GM19099 (cell line): ENCODE measurements around the gene DHRS7.
A peak's percentile ranks its signal among the peaks of the same experiment; 100 is the strongest.

Experiments used
- POLR2A ChIP-seq: IDR thresholded peaks from 3 replicates; pipeline ENCODE4 v1.6.1; 2011; ENCODE audit warnings: low read depth; ENCODE audit not compliant: insufficient read length; ENCODE audit errors: extremely low read depth

Gene DHRS7, protein sequence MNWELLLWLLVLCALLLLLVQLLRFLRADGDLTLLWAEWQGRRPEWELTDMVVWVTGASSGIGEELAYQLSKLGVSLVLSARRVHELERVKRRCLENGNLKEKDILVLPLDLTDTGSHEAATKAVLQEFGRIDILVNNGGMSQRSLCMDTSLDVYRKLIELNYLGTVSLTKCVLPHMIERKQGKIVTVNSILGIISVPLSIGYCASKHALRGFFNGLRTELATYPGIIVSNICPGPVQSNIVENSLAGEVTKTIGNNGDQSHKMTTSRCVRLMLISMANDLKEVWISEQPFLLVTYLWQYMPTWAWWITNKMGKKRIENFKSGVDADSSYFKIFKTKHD

DNA sequence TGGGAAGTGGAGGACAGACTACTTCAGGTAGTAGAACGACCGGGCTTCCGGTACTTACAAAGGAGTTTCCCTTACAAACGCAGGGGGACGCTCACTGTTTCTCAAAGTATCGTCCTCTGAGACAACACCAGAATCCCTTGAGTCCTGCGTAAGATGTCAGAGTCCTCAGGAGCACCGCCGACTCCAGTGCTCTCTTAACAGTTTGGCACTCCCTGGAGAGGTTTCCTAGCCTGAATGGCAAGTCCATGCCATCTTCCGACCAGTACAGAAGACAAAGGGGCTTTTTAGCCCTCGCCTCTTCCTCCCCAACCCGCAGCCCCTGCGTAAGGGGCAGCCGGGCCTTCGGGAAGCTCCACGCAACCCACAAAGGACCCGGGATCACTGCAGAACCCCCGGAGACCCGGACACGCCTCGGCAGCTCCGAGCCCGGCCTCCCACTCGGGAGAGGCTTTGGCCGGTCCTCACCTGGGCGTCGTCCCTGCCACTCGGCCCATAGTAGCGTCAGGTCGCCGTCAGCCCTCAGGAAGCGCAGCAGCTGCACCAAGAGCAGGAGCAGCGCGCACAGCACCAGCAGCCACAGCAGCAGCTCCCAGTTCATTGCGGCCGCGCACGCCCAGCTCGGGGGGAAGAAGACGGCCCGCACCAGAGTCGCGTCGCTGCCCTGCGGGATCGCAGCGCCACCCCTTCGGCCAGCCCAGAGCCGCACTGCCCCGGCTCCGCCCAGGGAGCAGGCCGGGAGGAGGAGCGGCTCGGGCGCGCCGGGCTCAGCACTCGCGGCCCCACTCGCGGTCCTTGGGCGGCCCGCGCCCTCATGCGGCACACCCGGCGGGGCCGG lies at the start of gene DHRS7:
DHRS7 (minus strand) TSS at position 687 of the 835 bp plus-strand sequence; CDS start at position 598, 89 bp downstream.
- peak; percentile 76 for TF ChIP-seq POLR2A

DNA sequence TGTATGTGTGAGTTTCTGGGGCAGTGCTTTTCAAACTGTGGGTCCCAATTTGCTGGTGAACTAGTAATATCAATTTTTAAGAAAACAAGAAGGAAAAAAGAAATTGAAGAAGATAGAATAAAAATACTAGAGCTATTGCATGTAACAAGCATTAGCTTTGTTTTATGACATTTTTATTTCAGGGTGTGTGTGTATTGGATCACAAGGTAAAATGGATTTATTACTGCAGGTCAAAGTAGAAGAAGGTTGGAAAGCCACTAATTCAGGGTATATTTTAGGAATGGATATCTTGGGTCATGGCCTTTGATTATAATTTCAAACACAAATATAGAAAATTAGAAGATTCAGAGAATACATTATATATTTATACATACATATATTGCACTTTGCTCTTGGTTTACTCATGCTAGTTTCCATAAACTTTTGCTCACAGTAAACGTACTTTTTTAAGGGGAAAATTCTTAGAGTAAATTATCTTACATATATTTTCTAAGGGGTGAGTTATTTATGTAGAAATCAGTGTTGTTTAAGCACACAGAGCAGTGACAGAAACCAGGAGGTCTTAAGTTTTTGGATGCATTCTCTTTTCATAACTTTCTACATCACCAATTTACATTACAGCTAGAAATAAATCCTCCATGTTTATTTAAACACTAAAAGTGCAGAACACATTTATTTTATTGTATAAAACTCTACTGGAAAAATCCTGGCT lies 49.4 kb upstream of the DHRS7 start:
- TF ChIP-seq POLR2A, result no peak

DNA sequence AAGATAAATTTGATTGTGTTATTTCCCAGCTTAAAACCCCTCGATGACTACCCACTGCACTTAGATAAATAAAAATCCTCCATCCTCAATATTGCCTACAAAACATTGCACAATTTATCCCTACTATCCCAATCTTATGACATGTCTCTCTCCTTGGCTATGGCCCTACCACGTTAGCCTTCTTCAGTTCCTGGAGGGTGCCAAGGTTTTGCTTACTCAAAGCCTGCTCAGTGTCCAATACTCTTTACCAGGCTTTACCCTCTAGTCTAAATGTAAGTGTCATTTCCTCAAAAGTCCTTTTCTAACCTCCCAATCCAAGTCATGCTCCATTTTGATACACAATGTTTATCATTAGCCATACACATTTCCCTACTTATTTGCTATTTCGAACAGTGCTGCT lies 48.8 kb upstream of the DHRS7 start:
- no peak for TF ChIP-seq POLR2A

DNA sequence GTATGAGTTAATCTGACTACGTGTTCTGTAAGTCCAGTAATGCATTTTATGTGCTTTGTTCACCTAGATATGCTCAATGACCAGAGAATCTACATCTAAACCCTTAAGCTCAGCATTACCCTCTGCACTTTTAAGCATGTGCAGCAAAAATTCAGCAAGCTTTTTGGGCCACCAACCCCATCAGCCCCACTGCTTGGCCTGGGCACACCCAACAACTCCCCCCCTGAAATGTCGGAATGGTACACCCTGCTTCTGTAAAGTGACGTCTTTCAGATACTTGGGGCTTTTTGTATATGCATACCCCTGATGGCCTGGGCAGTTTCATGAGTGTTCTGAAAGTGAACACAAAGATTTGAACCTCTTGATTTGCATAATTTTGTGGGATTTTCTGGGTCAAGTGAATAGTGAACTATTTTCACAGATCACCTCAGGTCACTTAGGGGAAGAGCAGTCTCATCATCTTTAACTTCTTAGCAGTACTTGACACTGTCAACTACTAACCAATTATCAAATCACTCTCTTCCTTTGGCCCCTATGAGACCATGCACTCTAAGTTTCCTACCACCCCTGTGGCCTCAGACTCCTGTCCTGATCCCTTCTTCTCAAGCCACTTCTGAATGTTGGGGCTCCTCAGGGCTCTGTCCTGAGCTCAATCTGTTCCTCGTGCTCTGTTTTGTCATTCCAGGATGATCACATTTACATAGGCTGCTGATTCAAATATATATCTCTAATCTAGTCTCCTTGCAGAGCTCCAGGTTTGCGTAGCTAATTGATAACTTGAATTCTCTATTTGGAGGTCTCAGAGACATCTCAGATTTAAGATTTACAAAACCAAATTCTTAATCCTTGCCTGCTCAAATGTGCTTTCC lies 47.5 kb upstream of the DHRS7 start:
- no peak for TF ChIP-seq POLR2A

DNA sequence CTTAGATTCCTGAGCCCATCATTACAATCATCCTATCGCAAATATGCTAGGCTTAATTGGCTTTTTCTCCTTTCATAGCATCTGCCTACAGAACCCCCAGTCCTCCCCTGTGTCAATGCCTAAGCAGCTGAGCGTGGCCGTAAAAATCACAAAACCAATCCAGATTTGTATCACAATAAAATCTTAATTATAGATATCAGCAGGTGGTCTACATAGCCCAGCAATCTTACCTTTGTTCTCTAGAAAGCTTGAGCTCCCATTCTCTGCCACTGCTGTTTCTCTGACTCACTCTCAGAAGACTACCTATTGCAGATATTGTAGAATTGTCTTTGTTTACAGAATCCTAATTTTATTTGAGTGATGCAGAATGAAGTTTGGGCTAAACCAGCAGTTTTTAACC lies 46.0 kb upstream of the DHRS7 start:
- no peak for TF ChIP-seq POLR2A

DNA sequence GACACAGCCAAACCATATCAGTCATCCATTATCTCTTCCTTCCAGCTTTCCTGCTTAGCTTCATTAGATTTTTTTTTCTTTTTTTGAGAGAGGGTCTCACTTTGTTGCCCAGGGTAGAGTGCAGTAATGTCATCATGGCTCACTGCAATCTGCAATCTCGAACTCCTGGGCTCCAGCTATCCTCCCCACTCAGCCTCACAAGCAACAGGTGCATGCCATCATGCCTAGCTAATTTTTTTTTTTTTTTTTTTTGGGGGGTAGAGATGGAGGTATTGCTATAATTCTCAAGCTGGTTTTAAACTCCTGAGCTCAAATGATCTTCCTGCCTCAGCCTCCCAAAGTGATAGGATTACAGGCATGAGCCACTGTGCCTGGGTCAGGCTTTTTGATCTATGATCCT lies 45.5 kb upstream of the DHRS7 start:
- TF ChIP-seq POLR2A, result no peak

DNA sequence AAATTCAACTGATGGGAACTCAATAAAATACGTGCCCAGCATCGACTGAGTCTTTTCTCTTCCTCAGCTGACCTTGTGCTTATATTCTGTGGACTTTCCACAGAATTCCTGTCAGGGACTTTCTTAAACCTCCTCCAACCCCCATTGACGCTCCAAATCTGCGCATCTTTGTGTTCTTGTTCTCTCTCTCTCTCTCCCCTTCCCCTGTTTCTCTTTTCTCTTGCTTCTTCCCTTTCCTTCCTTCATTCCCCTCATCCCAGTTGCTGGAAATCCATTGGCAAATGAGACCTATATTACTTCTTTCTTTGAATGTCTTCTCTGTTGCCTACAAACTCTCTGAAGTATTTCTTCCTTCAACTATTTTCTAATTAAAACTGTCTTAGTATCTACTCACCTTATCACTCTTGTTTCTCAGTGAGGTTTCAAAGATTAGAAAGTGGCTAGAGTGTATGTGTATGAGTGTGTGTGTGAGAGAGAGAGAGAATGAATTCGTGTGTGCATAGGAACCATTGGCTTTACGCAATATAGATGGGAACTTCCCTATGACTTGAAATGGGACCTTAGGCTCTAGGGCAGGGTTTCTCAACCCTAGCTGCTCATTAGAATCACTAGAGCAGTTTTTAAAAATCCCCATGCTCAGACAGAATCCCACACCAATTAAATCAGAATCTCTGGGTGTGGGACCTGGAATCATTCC lies 41.8 kb upstream of the DHRS7 start:
- TF ChIP-seq POLR2A, result no peak

DNA sequence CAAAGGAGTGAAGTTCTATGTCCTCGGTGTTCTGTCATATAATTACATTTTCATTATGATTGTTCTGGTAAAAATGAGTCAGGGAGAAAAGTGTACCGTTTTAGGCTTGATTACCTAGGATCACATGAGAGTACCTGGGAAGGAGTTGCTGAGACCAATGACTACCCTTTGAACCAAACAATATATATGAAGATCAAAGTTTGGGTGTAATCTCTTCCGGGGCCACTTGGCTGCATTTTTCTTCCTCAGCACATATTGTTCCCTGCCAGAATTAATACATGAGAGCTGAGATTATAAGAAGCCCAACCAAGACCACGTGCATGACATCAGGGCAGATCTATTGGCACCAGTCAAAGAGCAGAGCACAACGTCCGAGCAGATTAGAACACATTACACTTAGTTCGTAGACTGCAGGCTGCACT lies 41.1 kb upstream of the DHRS7 start:
- TF ChIP-seq POLR2A, result no peak

DNA sequence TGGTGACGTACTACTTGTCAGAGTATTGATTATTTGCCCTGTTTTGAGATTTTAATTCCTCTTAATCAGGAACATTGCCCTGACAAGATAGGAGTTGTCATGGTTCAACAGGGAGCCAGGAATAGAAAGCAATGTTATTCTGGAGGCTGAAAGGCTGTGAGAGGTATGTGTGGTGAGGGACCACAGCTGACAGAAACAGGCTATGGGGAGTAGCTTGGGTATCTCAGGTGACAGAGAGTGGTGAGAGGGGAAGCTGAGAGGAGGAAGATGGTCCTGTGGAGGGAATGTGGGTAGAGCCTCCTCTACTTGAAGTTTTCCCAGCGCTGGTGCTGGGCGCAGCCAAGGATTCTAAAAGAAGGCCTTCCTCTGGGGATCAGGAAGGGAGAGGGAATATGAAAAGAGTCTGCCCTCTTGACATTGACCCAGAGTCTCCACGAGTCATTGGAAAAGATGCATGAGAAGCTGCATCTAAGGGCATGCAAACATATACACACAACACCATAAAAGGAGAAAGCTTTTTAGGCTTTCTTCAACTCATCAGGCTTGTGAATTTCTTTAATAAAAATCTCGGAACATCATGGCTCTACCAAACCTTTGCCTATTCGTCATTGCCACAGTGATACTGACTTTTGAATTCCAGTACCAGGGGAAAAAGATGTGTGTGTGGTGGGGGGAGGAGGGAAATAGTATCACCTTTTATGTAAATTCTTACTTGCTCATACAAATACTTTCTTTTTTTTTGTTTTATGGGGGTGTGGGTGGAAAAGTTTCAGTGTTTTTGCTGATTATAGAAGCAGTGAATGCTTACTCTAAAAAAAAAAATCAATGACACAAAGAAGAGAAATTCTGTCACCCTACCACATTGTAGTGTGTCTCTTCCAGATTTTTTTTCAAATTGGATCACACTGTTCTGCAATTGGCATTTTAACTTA lies 39.9 kb upstream of the DHRS7 start:
- TF ChIP-seq POLR2A, result peak; percentile 12

DNA sequence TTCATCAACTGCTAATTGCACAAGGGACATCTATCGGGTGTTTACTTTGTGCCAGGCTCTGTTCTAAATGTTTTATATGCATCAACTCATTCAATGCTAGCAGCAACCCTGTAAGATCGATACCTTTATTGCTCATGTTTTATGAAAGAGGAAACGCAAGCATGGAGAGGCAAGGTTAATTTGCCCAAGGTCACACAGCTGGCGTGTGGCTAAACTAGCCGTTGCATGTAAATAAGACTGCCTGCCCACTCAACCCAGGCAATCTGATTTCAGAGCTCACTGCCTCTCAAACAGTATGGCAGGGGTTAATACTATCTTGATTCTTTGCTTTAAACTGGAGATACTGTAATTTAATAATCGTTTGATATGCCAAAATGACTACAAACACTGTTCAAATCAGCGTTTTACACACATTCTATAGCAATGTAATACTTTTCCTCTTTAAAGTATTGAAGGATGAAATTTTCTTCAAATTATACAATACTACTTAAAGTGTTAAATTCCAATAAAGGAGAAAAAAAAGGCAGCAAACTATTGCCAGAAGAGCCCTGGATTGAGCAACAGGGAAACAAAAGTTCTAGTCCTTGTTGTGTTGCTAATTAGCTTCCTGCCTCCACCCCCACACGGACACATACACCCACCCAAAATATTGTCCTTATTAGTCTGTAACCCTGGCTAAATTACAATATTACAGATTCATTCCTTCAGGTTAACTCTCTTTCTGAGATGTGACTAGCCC lies 39.1 kb upstream of the DHRS7 start:
- peak; percentile 29 for TF ChIP-seq POLR2A

DNA sequence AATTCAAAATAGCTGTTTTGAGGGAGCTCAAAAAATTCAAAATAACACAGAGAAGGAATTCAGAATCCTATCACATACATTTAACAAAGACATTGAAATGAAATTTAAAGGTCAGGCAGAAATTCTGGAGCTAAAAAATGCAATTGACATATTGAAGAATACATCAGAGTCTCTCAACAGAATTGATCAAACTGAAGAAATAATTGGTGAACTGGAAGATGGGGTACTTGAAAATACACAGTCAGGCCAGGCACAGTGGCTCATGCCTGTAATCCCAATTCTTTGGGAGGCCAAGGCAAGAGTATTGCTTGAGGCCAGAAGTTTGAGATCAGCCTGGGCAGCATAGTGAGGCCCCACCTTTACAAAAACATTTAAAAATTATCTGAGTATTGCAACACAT lies 34.1 kb upstream of the DHRS7 start:
- TF ChIP-seq POLR2A, result no peak

DNA sequence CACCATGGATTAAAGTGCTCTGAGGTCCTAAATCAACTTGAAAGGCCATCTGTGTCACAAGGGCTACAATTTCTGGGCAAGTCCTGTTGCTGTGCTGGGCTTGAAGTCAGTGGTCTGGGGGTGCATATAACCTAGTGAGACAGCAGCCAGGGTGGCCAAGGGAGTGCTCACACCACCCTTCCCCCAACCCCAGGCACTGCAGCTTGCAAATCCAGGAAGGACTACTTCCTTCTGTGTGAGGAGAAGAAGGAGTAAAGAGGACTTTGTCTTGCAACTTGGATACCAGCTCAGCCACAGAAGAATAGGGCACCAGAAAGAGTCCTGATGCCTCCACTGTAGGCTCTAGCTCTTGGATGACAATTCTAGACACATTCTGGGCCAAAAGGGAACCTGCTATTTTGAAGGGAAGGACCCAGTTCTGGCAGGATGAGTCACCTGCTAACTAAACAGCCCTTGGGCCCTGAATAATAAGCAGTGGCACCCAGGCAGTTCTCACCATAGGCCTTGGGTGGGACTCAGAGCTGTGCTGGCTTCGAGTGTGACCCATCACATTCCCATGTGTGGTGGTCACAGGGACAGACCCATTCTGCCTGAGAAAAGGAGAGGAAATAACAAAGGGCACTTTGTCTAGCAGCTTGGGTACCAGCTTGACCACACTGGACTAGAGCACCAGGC lies 32.6 kb upstream of the DHRS7 start:
- TF ChIP-seq POLR2A, result no peak
